NB4 (cell line): ENCODE data around the gene STK24.

Source experiments
- CTCF ChIP-seq: IDR thresholded peaks from one replicate; pipeline ENCODE4 v1.5.1; 2012; ENCODE audit warnings: low read depth, low read length
- MAX ChIP-seq: IDR thresholded peaks from 2 replicates; pipeline ENCODE4 v1.6.1; 2011; ENCODE audit warnings: low read depth, low read length
- POLR2A ChIP-seq: IDR thresholded peaks from 2 replicates; pipeline ENCODE4 v1.6.1; 2011; ENCODE audit warnings: mild to moderate bottlenecking; ENCODE audit not compliant: insufficient read length; ENCODE audit errors: extremely low read depth

- TF ChIP-seq CTCF (no peak), POLR2A (no peak), MAX (no peak)
Observed at GRCh38 chr13:98427331-98427995, 149.4 kb downstream of the STK24 start.
